IMR-90 (cell line): ENCODE results near the gene BMAL2. TPM values are rescaled to one million over a fixed set of nuclear protein-coding genes. Genes with fewer than 3 reads are reported as not detected.

ENCODE experiments used
- ATAC-seq: fragments of 200-7000 bp; cut with Tn5 transposase; 2 replicates; pipeline ENCODE4 v1.9.1; 2020; ENCODE audit warnings: low read depth, mild to moderate bottlenecking, moderate library complexity
- BruUV-seq: library from RNA; stranded (reverse); fragments of 400-500 nt; replicated peaks from 2 replicates; lab custom pipeline; 2021; lab: Mats Ljungman, UMichigan
- CTCF ChIA-PET: fragments of 300-600 bp; formaldehyde crosslinking; extraction: SDS; loops from one replicate; lab custom pipeline; 2021; ENCODE audit warnings: antibody characterized with exemption; lab: Yijun Ruan, JAX
- POLR2A ChIA-PET: fragments of 300-600 bp; sonication (Branson Sonifier 250); formaldehyde crosslinking; loops from one replicate; lab custom pipeline; 2022; ENCODE audit warnings: antibody characterized with exemption; ENCODE audit not compliant: unreplicated experiment; lab: Charles Lee
- DNase-seq: peaks from one replicate; pipeline ENCODE4 v3.0.0; 2013
- H2AFZ ChIP-seq: replicated peaks from 2 replicates; pipeline ENCODE3; 2013; ENCODE audit warnings: low read length, mild to moderate bottlenecking; ENCODE audit not compliant: poor library complexity
- H2AK5ac ChIP-seq: 2 replicates; pipeline ENCODE4 v1.6.1; 2013; ENCODE audit warnings: low read depth, low read length, inconsistent platforms
- H2AK9ac ChIP-seq: replicated peaks from 2 replicates; pipeline ENCODE3; 2013; ENCODE audit warnings: mild to moderate bottlenecking, low read depth, low read length, moderate library complexity; ENCODE audit not compliant: poor library complexity
- H2BK120ac ChIP-seq: 2 replicates; pipeline ENCODE4 v1.6.1; 2013; ENCODE audit warnings: low read depth, low read length, inconsistent platforms
- H2BK15ac ChIP-seq: 3 replicates; pipeline ENCODE4 v1.6.1; 2013; ENCODE audit warnings: low read depth, low read length, inconsistent platforms
- H2BK20ac ChIP-seq: 2 replicates; pipeline ENCODE4 v1.6.1; 2013; ENCODE audit warnings: low read depth, mild to moderate bottlenecking, inconsistent platforms, low read length, moderate library complexity
- H2BK5ac ChIP-seq: 2 replicates; pipeline ENCODE4 v1.6.1; 2013; ENCODE audit warnings: mild to moderate bottlenecking, low read depth, low read length, inconsistent platforms; ENCODE audit not compliant: poor library complexity, severe bottlenecking
- H3K14ac ChIP-seq: replicated peaks from 2 replicates; pipeline ENCODE4 v1.6.1; 2013; ENCODE audit warnings: low read depth, low read length, inconsistent platforms
- H3K18ac ChIP-seq: 2 replicates; pipeline ENCODE4 v1.6.1; 2013; ENCODE audit warnings: low read depth, low read length, control low read depth
- H3K23ac ChIP-seq: 2 replicates; pipeline ENCODE4 v1.6.1; 2013; ENCODE audit warnings: low read depth, low read length, inconsistent platforms
- H3K27ac ChIP-seq: 2 replicates; pipeline ENCODE4 v1.5.1; 2013; ENCODE audit warnings: mild to moderate bottlenecking, control low read depth, low read length; ENCODE audit not compliant: insufficient read depth
- H3K27me3 ChIP-seq: 2 replicates; pipeline ENCODE4 v1.6.1; 2013; ENCODE audit warnings: low read length; ENCODE audit not compliant: control insufficient read depth, insufficient read depth
- H3K36me3 ChIP-seq: 2 replicates; pipeline ENCODE4 v1.6.1; 2013; ENCODE audit warnings: low read length, mixed read lengths; ENCODE audit not compliant: control insufficient read depth, insufficient read depth
- H3K4ac ChIP-seq: 2 replicates; pipeline ENCODE4 v1.6.1; 2013; ENCODE audit warnings: low read depth, low read length, inconsistent platforms
- H3K4me1 ChIP-seq: 2 replicates; pipeline ENCODE4 v1.6.1; 2013; ENCODE audit warnings: low read length, mixed read lengths; ENCODE audit not compliant: control insufficient read depth, insufficient read depth
- H3K4me2 ChIP-seq: 2 replicates; pipeline ENCODE4 v1.6.1; 2013; ENCODE audit warnings: low read depth, mild to moderate bottlenecking, control low read depth, low read length, moderate library complexity
- H3K4me3 ChIP-seq: 2 replicates; pipeline ENCODE4 v1.5.1; 2013; ENCODE audit warnings: low read depth, mild to moderate bottlenecking, control low read depth, low read length, moderate library complexity; ENCODE audit not compliant: insufficient read depth
- H3K56ac ChIP-seq: 2 replicates; pipeline ENCODE4 v1.6.1; 2013; ENCODE audit warnings: low read length, inconsistent platforms; ENCODE audit not compliant: insufficient read depth; ENCODE audit errors: extremely low read depth
- H3K79me1 ChIP-seq, 2 experiments: 2 replicates each; pipeline ENCODE4 v1.6.1; 2013; ENCODE audit warnings: low read length in 2 of 2, inconsistent platforms in 1 of 2, low read depth in 1 of 2
- H3K9ac ChIP-seq: 2 replicates; pipeline ENCODE4 v1.6.1; 2013; ENCODE audit warnings: low read depth, low read length, control low read depth
- H3K9me1 ChIP-seq: 2 replicates; pipeline ENCODE4 v1.6.1; 2013; ENCODE audit warnings: low read length, inconsistent platforms; ENCODE audit not compliant: insufficient read depth
- H3K9me3 ChIP-seq: 2 replicates; pipeline ENCODE4 v1.6.1; 2013; ENCODE audit warnings: low read length; ENCODE audit not compliant: control insufficient read depth, insufficient read depth
- H4K20me1 ChIP-seq: 2 replicates; pipeline ENCODE4 v1.6.1; 2013; ENCODE audit warnings: low read length, inconsistent platforms; ENCODE audit not compliant: insufficient read depth
- H4K5ac ChIP-seq: 2 replicates; pipeline ENCODE4 v1.6.1; 2013; ENCODE audit warnings: mild to moderate bottlenecking, low read depth, low read length, control low read depth
- H4K8ac ChIP-seq, 2 experiments: 2 replicates each; pipeline ENCODE4 v1.6.1; 2013; ENCODE audit warnings: low read depth in 2 of 2, low read length in 2 of 2, control low read depth in 1 of 2, inconsistent platforms in 1 of 2
- H4K91ac ChIP-seq: 2 replicates; pipeline ENCODE4 v1.6.1; 2013; ENCODE audit warnings: low read depth, low read length, inconsistent platforms; ENCODE audit not compliant: insufficient read depth
- BHLHE40 ChIP-seq: fragments of 150-350 bp; IDR thresholded peaks from 2 replicates; pipeline ENCODE4 v1.6.1; 2016; ENCODE audit warnings: mild to moderate bottlenecking, low read depth, low read length
- CEBPB ChIP-seq: IDR thresholded peaks from 2 replicates; pipeline ENCODE4 v1.6.1; 2012; ENCODE audit warnings: low read depth, low read length, improper control_type of control experiment
- CHD1 ChIP-seq: IDR thresholded peaks from 2 replicates; pipeline ENCODE4 v1.6.1; 2012; ENCODE audit warnings: low read depth, low read length, improper control_type of control experiment
- CTCF ChIP-seq: conservative IDR thresholded peaks from 2 replicates; pipeline ENCODE4 v1.5.1; 2012; ENCODE audit warnings: mild to moderate bottlenecking, low read depth, low read length, improper control_type of control experiment
- ELK1 ChIP-seq: fragments of 150-350 bp; IDR thresholded peaks from 2 replicates; pipeline ENCODE4 v1.6.1; 2016; ENCODE audit warnings: low read depth, mild to moderate bottlenecking, low read length, moderate library complexity, borderline replicate concordance
- FOS ChIP-seq: fragments of 150-350 bp; IDR thresholded peaks from 2 replicates; pipeline ENCODE4 v1.6.1; 2016; ENCODE audit warnings: low read depth, low read length
- MAFK ChIP-seq: IDR thresholded peaks from 2 replicates; pipeline ENCODE4 v1.6.1; 2012; ENCODE audit warnings: low read depth, low read length, improper control_type of control experiment
- MAZ ChIP-seq: IDR thresholded peaks from 2 replicates; pipeline ENCODE4 v1.6.1; 2012; ENCODE audit warnings: low read depth, mild to moderate bottlenecking, low read length, improper control_type of control experiment, moderate library complexity, borderline replicate concordance
- MXI1 ChIP-seq: IDR thresholded peaks from 2 replicates; pipeline ENCODE4 v1.6.1; 2012; ENCODE audit warnings: low read depth, mild to moderate bottlenecking, low read length, moderate library complexity, borderline replicate concordance
- NFE2L2 ChIP-seq: fragments of 150-350 bp; IDR thresholded peaks from 2 replicates; pipeline ENCODE4 v1.6.1; 2016; ENCODE audit warnings: low read depth, mild to moderate bottlenecking, low read length
- POLR2A ChIP-seq: IDR thresholded peaks from 2 replicates; pipeline ENCODE4 v1.6.1; 2012; ENCODE audit warnings: mild to moderate bottlenecking, low read depth, low read length
- RAD21 ChIP-seq: IDR thresholded peaks from 2 replicates; pipeline ENCODE4 v1.6.1; 2012; ENCODE audit warnings: low read length, improper control_type of control experiment
- RCOR1 ChIP-seq: IDR thresholded peaks from 2 replicates; pipeline ENCODE4 v1.6.1; 2012; ENCODE audit warnings: mild to moderate bottlenecking, low read length, improper control_type of control experiment; ENCODE audit not compliant: insufficient replicate concordance
- RFX5 ChIP-seq: IDR thresholded peaks from 2 replicates; pipeline ENCODE4 v1.8.0; 2012; ENCODE audit warnings: low read depth, mild to moderate bottlenecking, low read length, moderate library complexity
- SMC3 ChIP-seq: fragments of 150-350 bp; IDR thresholded peaks from 2 replicates; pipeline ENCODE4 v1.6.1; 2016; ENCODE audit warnings: low read depth, mild to moderate bottlenecking, antibody characterized with exemption, low read length, moderate library complexity
- USF2 ChIP-seq: fragments of 150-350 bp; IDR thresholded peaks from 2 replicates; pipeline ENCODE4 v1.6.1; 2017; ENCODE audit warnings: mild to moderate bottlenecking, antibody characterized with exemption, low read length, low read depth
- WGBS, 2 experiments: methylation state at CpG; one replicate each; pipeline versions ENCODE4 v1.1.5 to v1.1.7; 2013; ENCODE audit warnings: missing lambda C conversion rate in 2 of 2; ENCODE audit not compliant: insufficient read length in 1 of 2; ENCODE audit errors: extremely low coverage in 2 of 2; 5-methylcytosine and 5-hydroxymethylcytosine counted together
- dilution Hi-C: fragments of 300-500 bp; cut with HindIII; formaldehyde crosslinking; loops from one replicate; pipeline ENCODE4 v1.14.3; 2018; ENCODE audit warnings: low sequenced_read_pairs; ENCODE audit not compliant: unreplicated experiment
- in situ Hi-C: fragments of 300-500 bp; cut with MboI; formaldehyde crosslinking; loops from 3 replicates; pipeline ENCODE4 v1.14.3; 2019; ENCODE audit warnings: low sequenced_read_pairs, inconsistent platforms, mixed read lengths
- intact Hi-C: fragments of 100-400 bp; cut with micrococcal nuclease; formaldehyde crosslinking; loops from 2 replicates; pipeline ENCODE4 v1.10.0; 2022
- polyA plus RNA-seq, 3 experiments: library from polyadenylated mRNA; depleted of rRNA; stranded (reverse); fragments of >200 nt; gene quantifications; 2 replicates each; pipeline ENCODE4 v1.2.3, GENCODE V29; 2012; ENCODE audit warnings: low replicate concordance in 1 of 3
- total RNA-seq: library from RNA; depleted of rRNA; stranded (reverse); fragments of >200 nt; gene quantifications from 2 replicates; pipeline ENCODE4 v1.2.3, GENCODE V29; 2012

BMAL2 gene
- total and polyA plus RNA-seq, 2 of the 4 experiments (the other 2 are of a cell fraction) = 11.0 to 57.0 TPM

- in situ Hi-C loops = no loop called here
- no peak overlapping the region for H3K56ac ChIP-seq
- H2AK9ac ChIP-seq = no peak overlapping the region
- H3K4me3 ChIP-seq = no peak overlapping the region
- H4K91ac ChIP-seq = no peak overlapping the region
- no peaks in the 10 kb centered on the region for H3K27me3 ChIP-seq
- no peak overlapping the region for H3K9ac ChIP-seq
- H2BK15ac ChIP-seq = no peak overlapping the region
- ATAC-seq (no peak), DNase-seq (no peak)
- TF ChIP-seq MAZ = no peak
- TF ChIP-seq BHLHE40 = no peak
- TF ChIP-seq CTCF = no peak
- no peak for TF ChIP-seq MXI1
- TF ChIP-seq NFE2L2 = no peak
- no peak for TF ChIP-seq USF2
- no peak for TF ChIP-seq RCOR1
- no peak for TF ChIP-seq ELK1
- no peak for TF ChIP-seq RFX5
- TF ChIP-seq RAD21 = no peak
- no peak for TF ChIP-seq FOS
- no peak for TF ChIP-seq CEBPB
- no peak for TF ChIP-seq POLR2A
- TF ChIP-seq SMC3 = no peak
- TF ChIP-seq CHD1 = no peak
- no peak for TF ChIP-seq MAFK
- no peak overlapping the region for H2BK20ac ChIP-seq
- H3K23ac ChIP-seq = no peak overlapping the region
- BruUV-seq = no TSS peak
- no peaks in the 10 kb centered on the region for H4K20me1 ChIP-seq
- H4K8ac ChIP-seq = no peak overlapping the region
- WGBS, 2 experiments = no CpG with 5 or more reads among the region's 4 CpGs
- ChIA-PET POLR2A (no interaction called here), CTCF (no interaction called here)
- H3K4me2 ChIP-seq = no peak overlapping the region
- H3K9me3 ChIP-seq = no peaks in the 10 kb centered on the region
- H2AFZ ChIP-seq = no peak overlapping the region
- H3K9me1 ChIP-seq = no peaks in the 10 kb centered on the region; the same call in 1 of the 2 replicates
- peaks cover 6% of the 10 kb centered on the region for H3K36me3 ChIP-seq
- no peak overlapping the region for H3K4ac ChIP-seq
- no peak overlapping the region for H2BK5ac ChIP-seq
- no peak overlapping the region for H3K27ac ChIP-seq
- H2BK120ac ChIP-seq = no peak overlapping the region
- H3K18ac ChIP-seq = no peak overlapping the region
- H3K4me1 ChIP-seq = peaks cover 2% of the 10 kb centered on the region
- H2AK5ac ChIP-seq = no peak overlapping the region
- intact Hi-C loops = no loop called here
- dilution Hi-C loops = no loop called here
- no peak overlapping the region for H4K5ac ChIP-seq
- no peak overlapping the region for H3K14ac ChIP-seq
- peaks cover 3 to 14% of the 10 kb centered on the region in 2 experiments; a peak in 1 of 4 replicates for H3K79me1 ChIP-seq
Observed at GRCh38 chr12:27297566-27297965, 35.1 kb upstream of the BMAL2 start.
